ENCODE measurements around the gene IPPK.

The IPPK gene

GRCh38 chr9:92669890-92670708 lies at the start of gene IPPK:
IPPK (minus strand) TSS chr9:92670131; CDS start chr9:92669988, 143 bp downstream.
- peak; percentile 99 for DNase-seq

GRCh38 chr9:92719028-92719647 lies 49.2 kb upstream of the IPPK start:
- no peak for DNase-seq

GRCh38 chr9:92718086-92719001 lies 48.4 kb upstream of the IPPK start:
- no peak for DNase-seq

- DNase-seq = no peak
Measured at GRCh38 chr9:92717201-92718085, 47.5 kb upstream of the IPPK start.

GRCh38 chr9:92716557-92716956 lies 46.6 kb upstream of the IPPK start:
- peak; percentile 64 for DNase-seq

- no peak for DNase-seq
Measured at GRCh38 chr9:92715488-92716231, 45.7 kb upstream of the IPPK start.

- no peak for DNase-seq
Measured at GRCh38 chr9:92714787-92715487, 45.0 kb upstream of the IPPK start.

GRCh38 chr9:92714016-92714415 lies 44.1 kb upstream of the IPPK start:
- no peak for DNase-seq

- DNase-seq = no peak
Measured at GRCh38 chr9:92713528-92713927, 43.6 kb upstream of the IPPK start.

- no peak for DNase-seq
Measured at GRCh38 chr9:92712767-92713166, 42.8 kb upstream of the IPPK start.

- DNase-seq = no peak
Measured at GRCh38 chr9:92711844-92712243, 41.9 kb upstream of the IPPK start.

GRCh38 chr9:92711146-92711545 lies 41.2 kb upstream of the IPPK start:
- no peak for DNase-seq

- no peak for DNase-seq
Measured at GRCh38 chr9:92710368-92710767, 40.4 kb upstream of the IPPK start.

GRCh38 chr9:92709954-92710353 lies 40.0 kb upstream of the IPPK start:
- no peak for DNase-seq

GRCh38 chr9:92709240-92709639 lies 39.3 kb upstream of the IPPK start:
- no peak for DNase-seq

GRCh38 chr9:92707530-92707929 lies 37.6 kb upstream of the IPPK start:
- no peak for DNase-seq

- DNase-seq = no peak
Measured at GRCh38 chr9:92706218-92706940, 36.4 kb upstream of the IPPK start.

GRCh38 chr9:92704528-92704927 lies 34.6 kb upstream of the IPPK start:
- DNase-seq = no peak

GRCh38 chr9:92696619-92697018 lies 26.7 kb upstream of the IPPK start:
- DNase-seq = no peak

- DNase-seq = no peak
Measured at GRCh38 chr9:92686954-92687353, 17.0 kb upstream of the IPPK start.
